Stimulated activated CD4-positive, alpha-beta T cell treated with anti-CD3 and anti-CD28 coated beads, Interleukin-1b, Interleukin-23, amount 100 ng/mL, for 1 hour (primary cell): ENCODE measurements around the gene C7orf57.
"Not testable (repeated sequence)": the region's sequence is repeated elsewhere in the genome, so short reads cannot be mapped to it uniquely, and the experiment has no call there.

ENCODE experiments used
- DNase-seq, 2 donors: peaks; one replicate each; pipeline ENCODE4 v3.0.0-alpha.2; 2020; ENCODE audit warnings: low read depth in 2 of 2

C7orf57 gene

GRCh38 chr7:48035301-48035966 lies at the start of gene C7orf57:
TSS of gene C7orf57 (plus strand) at chr7:48035543. CDS start at chr7:48036309, 766 bp downstream.
- peak; percentile 65 to 71 for DNase-seq

GRCh38 chr7:47988496-47989386 lies 46.6 kb upstream of the C7orf57 start:
- DNase-seq: no peak

GRCh38 chr7:47989607-47990400 lies 45.5 kb upstream of the C7orf57 start:
- DNase-seq: not testable (repeated sequence)

GRCh38 chr7:47990592-47990991 lies 44.8 kb upstream of the C7orf57 start:
- no peak for DNase-seq

GRCh38 chr7:47991270-47991669 lies 44.1 kb upstream of the C7orf57 start:
- no peak for DNase-seq

GRCh38 chr7:47991741-47992311 lies 43.5 kb upstream of the C7orf57 start:
- peak; percentile 67 to 69 for DNase-seq

- no peak for DNase-seq
Observed at GRCh38 chr7:47992446-47992845, 42.9 kb upstream of the C7orf57 start.

DNA sequence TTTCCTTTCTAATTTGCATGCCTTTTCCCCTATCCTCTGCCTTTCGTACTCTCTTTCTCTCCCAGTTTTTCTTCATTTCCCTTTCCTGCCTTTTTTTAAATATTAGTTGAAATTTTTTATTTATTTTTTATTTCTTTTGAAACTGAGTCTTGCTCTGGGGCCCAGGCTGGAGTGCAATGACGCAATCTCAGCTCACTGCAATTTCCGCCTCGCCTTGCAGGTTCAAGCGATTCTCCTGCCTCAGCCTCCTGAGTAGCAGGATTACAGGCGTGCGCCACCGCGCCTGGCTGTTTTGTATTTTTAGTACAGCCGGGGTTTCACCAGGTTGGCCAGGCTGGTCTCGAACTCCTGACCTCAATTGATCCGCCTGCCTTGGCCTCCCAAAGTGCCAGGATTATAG lies 35.9 kb upstream of the C7orf57 start:
- no peak for DNase-seq

DNA sequence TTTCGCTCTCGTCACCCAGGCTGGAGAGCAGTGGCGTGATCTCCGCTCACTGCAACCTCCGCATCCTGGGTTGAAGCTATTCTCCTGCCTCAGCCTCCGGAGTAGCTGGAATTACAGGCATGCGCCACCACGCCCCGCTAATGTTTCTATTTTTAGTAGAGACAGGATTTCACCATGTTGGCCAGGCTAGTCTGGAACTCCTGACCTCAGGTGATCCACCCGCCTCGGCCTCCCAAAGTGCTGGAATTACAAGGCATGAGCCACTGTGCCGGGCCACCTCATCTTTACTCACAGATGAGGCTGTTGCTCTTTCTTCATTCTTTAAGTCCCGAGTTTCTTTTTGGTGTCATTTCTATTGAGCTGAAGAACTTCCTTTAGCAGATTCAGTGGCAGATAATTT lies 35.2 kb upstream of the C7orf57 start:
- DNase-seq: not testable (repeated sequence)

DNA sequence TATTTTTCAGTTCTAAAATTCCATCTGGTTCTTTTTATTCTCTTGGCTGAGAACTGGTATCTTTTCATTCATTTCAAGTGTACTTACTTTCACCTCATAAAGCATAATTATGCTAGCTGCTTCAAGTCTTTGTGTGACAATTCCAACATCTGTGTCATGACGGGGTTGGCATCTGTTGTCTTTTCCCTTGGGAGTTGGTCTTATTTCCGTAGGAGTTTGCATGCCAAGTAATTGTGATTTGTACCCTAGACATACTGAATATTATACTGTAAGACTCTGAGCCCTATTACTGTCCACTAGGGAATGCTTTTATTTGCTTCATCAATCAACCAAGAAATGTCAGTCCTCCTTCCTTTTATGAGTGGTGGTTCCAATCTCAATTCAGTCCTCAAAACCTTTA lies 31.3 kb upstream of the C7orf57 start:
- no peak for DNase-seq

- no peak for DNase-seq
Observed at GRCh38 chr7:48004638-48005037, 30.7 kb upstream of the C7orf57 start.

- no peak for DNase-seq
Observed at GRCh38 chr7:48006866-48007265, 28.5 kb upstream of the C7orf57 start.

DNA sequence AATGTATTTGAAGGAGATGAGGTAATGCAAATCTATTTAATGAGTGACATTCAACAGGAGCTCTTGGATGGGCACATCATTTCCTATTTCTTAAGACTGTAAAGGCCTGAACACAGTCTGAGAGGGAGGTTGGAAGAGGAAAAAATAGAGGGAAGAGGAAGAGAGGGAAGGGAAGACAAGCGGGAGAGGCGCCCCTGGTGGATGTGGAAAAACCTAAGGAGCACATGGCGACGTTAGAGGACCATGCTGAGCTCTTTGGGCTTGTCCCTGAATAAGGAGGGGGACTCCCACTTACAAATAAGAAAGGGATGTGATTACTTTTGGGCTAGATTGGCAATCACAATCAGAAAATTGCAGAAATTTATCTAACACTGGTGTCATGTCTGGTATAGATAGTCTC lies 26.1 kb upstream of the C7orf57 start:
- DNase-seq: no peak

DNA sequence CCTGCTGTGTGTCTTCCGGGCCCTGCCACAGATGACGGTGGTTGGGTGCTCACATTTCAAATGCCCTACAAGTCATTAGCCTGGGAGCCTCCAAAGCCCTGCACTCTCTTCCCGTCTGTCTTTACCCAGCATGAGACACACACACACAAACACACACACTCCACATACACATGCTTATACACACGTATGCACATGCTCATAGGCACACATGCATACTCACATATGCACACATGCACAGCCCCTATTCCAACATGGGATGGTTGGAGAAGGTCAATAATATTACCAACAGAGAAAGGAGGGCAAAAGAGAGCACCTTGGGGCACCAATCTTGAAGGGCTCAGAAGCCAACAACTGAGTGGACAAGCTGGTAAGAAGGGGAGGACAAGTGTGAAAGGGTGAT lies 25.4 kb upstream of the C7orf57 start:
- DNase-seq: no peak

DNA sequence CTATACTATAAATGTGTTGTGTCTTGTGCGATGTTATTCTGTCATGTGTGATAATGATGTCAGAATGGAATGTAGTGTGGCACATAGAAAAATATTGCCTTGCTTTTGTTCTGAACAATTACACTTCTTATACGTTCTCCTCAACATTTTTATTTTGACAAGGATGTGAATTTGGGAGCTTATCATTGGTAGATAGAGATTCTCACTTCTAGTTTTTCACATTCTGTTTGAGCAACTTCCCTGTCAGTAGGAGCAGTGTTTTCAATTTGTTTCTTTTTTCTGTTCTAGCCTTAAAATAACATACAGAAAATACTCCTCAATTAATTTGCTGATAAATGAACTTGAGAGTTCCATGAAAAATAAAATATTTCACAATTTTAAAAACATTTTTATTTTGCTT lies 24.0 kb upstream of the C7orf57 start:
- no peak for DNase-seq

- DNase-seq: no peak
Observed at GRCh38 chr7:48011951-48012350, 23.4 kb upstream of the C7orf57 start.

DNA sequence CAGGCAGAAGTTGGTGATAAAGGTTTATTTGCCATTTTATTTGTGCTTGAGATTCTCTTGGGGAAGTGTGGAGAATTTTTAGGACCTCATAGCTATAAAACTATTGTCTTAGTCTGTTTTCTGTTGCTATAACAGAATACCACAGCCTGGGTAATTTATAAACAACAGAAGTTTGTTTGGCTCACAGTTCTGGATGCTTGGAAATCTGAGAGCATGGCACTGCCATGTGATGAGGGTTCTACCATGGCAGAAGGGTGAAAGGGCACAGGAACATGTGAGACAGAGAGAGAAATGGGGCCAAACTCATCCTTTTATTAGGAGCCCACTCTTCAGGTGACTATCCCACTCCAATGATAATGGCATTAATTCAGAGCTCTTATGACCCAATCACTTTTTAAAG lies 18.7 kb upstream of the C7orf57 start:
- DNase-seq: no peak

DNA sequence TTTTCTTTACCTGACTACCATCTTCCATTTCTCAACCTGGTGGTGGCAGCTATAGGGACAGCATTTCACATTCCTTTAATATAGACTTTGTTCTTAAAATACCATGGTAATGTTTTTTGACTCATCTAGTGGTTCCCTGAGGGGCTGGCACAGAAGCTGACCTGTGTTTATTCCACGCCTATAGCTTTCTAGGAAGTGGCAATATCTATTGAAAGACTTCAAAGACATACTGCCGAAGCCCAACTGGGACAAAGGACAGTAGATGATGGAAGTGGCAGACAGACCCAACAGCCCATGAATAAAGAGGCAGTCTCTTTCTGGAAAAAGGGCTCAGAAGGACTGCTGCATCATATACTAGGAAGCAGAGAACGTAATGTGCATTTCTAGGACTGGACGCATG lies 17.7 kb upstream of the C7orf57 start:
- no peak for DNase-seq

GRCh38 chr7:48025624-48026023 lies 9.7 kb upstream of the C7orf57 start:
- DNase-seq: no peak

DNA sequence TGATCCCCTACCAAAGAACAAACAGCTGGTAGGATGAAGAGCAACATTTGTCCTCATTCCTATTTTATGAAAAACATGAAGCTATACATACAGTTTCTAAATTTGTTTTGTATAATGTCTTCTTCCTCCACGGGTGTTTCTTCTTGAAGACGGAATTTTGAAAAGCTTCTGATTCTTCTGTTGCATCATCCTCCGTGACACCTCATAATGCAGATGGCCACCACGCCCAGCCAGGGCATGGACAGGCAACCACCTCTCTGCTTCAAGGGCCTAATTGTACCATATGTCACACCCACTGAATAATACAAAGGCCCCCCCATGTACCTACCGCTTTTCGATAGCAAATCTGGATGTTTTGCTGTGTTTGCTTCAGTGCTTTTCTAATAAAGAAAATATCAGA lies 6.4 kb upstream of the C7orf57 start, which contains the start of gene SUN3:
Gene SUN3 (minus strand): TSS at position 170 of the 400 bp plus-strand sequence. CDS start 169 bp downstream, at position 1.
- DNase-seq: no peak

GRCh38 chr7:48031111-48031510 lies 4.2 kb upstream of the C7orf57 start:
- no peak for DNase-seq

DNA sequence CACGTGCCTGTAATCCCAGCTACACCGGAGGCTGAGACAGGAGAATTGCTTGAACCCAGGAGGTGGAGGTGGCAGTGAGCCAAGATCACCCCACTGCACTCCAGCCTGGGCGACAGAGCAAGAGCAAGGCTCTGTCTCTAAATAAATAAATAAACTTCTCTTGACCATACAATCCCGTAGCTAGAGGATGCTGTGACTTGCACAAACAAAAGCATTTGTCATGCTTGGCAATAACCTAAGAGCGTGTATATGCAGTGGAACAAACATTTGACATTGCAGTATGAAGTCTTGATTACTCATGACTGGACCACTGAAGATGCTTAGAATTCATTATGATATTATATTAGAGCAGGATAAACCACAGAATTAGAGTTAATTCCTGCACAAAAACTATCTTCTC lies 1.4 kb upstream of the C7orf57 start:
- no peak for DNase-seq
